ENCODE results near the gene TBC1D17.

DNA sequence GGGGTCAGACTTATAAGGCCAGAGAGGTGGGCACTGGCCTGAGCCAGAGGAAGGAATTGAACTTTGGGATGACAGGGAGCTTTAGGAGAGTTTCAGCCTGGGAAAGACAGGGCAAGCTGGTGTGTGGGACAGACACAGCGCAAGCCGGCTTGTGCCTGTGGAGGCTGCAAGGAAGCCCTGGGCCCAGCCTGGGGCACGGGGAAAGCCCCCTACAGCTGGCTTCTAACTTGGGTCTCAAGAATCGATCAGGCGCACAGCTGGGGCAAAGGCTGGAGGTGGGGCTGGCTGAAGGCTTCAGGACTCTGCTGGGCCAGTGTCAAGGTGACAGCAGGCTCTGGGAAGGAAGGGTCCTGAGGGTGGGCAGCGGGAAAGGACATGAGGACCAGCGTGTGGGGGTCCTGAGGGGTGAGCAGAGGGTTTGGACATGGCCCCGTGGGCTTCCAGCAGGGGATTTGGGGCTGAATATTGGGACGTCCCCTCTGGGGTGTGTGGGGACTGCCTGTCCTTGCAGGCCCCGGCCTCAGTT lies 23.6 kb upstream of the TBC1D17 start:
- TF ChIP-seq, protein P1, sequence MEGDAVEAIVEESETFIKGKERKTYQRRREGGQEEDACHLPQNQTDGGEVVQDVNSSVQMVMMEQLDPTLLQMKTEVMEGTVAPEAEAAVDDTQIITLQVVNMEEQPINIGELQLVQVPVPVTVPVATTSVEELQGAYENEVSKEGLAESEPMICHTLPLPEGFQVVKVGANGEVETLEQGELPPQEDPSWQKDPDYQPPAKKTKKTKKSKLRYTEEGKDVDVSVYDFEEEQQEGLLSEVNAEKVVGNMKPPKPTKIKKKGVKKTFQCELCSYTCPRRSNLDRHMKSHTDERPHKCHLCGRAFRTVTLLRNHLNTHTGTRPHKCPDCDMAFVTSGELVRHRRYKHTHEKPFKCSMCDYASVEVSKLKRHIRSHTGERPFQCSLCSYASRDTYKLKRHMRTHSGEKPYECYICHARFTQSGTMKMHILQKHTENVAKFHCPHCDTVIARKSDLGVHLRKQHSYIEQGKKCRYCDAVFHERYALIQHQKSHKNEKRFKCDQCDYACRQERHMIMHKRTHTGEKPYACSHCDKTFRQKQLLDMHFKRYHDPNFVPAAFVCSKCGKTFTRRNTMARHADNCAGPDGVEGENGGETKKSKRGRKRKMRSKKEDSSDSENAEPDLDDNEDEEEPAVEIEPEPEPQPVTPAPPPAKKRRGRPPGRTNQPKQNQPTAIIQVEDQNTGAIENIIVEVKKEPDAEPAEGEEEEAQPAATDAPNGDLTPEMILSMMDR (IDR thresholded peaks at IDR 0.05; ENCODE audit: insufficient read depth, low read depth, low read length): no peak
- no peak for TF ChIP-seq EZH2 (IDR thresholded peaks at IDR 0.05; ENCODE audit: insufficient read depth, low read length)
